PFSK-1 (cell line): ENCODE results near the gene MBNL1.

Experiments
- POLR2AphosphoS5 ChIP-seq: IDR thresholded peaks from 2 replicates; pipeline ENCODE4 v1.6.1; 2012; ENCODE audit warnings: low read depth, mild to moderate bottlenecking, control low read depth, low read length, moderate library complexity
- SIN3A ChIP-seq: IDR thresholded peaks from 2 replicates; pipeline ENCODE4 v1.6.1; 2012; ENCODE audit warnings: mild to moderate bottlenecking, low read length, moderate library complexity, borderline replicate concordance; ENCODE audit not compliant: insufficient read depth
- TAF1 ChIP-seq: IDR thresholded peaks from 2 replicates; pipeline ENCODE4 v1.6.1; 2012; ENCODE audit warnings: low read length, control low read depth, borderline replicate concordance; ENCODE audit not compliant: insufficient read depth

DNA sequence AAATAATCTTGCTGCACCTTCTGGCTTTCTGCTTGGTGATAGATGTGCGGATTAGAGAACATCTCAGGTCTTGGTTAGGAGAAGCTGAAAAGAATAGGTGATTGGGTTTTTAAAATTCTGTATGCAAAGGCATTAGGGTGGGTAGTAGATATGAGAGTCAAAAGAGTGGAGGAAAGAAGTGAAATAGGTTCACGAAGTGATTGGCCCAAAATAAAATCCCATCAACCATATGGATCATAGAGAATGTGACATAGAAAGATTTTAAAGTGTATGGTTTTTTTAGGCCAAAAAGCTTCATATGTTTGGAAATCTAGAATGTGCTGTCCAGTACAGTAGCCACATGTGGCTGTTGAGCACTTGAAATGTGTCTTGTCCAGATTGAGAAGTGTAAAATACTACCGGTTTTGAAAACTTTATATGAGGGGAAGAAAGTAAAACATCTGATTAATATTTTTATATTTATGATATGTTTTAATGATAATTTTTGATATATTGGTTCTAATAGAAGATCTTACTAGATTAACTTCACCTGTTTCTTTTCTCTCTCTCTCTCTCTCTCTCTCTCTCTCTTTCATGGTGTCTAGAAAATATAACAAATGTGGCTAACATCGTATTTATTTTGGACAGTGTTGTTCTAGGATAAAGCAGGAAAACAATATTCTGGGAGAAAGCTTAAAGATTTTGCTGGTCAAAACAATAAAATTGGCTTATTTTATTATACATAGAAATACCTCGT lies 2.9 kb downstream of the MBNL1 start:
- no peak for TF ChIP-seq SIN3A
- no peak for TF ChIP-seq POLR2AphosphoS5
- TF ChIP-seq TAF1 = no peak
